Sigmoid colon (tissue), 3 donors: ENCODE results near the gene C1orf35.

ENCODE experiments used
- POLR2A ChIP-seq, 2 donors: fragments of 450-650 bp; IDR thresholded peaks; one replicate each; pipeline ENCODE4 v1.6.1; 2016; ENCODE audit warnings: antibody characterized with exemption in 2 of 2, mild to moderate bottlenecking in 2 of 2, moderate library complexity in 2 of 2
- TF ChIP-seq, protein P1 (sequence below), 4 experiments: fragments of 450-650 bp in 3 of 4; fragments of 200-600 bp in 1 of 4; IDR thresholded peaks; one replicate each; pipeline ENCODE4 v1.5.1; 2016 to 2019; ENCODE audit warnings: antibody characterized with exemption in 4 of 4, mild to moderate bottlenecking in 3 of 4, moderate library complexity in 2 of 4

DNA sequence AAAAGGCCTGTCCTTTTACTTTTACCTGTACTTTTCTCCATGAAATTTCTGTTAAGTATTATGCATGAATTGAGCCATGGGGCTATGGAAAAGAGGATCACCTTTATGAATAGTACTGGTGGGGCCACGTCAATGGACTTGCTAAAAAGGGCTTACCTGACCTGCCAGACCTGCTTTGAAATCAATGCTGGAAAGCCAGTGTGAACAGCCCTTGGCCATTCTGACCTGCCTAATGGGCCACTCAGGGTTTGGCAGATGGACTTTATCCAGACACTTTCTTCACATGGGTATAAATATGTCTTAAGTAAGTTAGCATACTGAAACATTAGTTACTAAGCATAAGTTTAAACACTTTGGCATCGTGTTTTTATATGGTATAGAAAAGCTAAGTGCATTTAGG, 28.6 kb upstream of the C1orf35 start:
- TF ChIP-seq, protein P1, sequence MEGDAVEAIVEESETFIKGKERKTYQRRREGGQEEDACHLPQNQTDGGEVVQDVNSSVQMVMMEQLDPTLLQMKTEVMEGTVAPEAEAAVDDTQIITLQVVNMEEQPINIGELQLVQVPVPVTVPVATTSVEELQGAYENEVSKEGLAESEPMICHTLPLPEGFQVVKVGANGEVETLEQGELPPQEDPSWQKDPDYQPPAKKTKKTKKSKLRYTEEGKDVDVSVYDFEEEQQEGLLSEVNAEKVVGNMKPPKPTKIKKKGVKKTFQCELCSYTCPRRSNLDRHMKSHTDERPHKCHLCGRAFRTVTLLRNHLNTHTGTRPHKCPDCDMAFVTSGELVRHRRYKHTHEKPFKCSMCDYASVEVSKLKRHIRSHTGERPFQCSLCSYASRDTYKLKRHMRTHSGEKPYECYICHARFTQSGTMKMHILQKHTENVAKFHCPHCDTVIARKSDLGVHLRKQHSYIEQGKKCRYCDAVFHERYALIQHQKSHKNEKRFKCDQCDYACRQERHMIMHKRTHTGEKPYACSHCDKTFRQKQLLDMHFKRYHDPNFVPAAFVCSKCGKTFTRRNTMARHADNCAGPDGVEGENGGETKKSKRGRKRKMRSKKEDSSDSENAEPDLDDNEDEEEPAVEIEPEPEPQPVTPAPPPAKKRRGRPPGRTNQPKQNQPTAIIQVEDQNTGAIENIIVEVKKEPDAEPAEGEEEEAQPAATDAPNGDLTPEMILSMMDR (IDR thresholded peaks at IDR 0.05) = no peak
- no peak for TF ChIP-seq POLR2A (IDR thresholded peaks at IDR 0.05)
